ENCODE results near the gene IFT80. TPM values are rescaled to one million over a fixed set of nuclear protein-coding genes. Genes with fewer than 3 reads are reported as not detected.
"Not testable (repeated sequence)": the region's sequence is repeated elsewhere in the genome, so short reads cannot be mapped to it uniquely, and the experiment has no call there.

The IFT80 gene
- total RNA-seq, 1 experiment from 2014 or later = 26.9 TPM

GRCh38 chr3:160245261-160245800 is 153.7 kb downstream of the IFT80 start:
- Mint-ChIP-seq H3K4me3 (no peak overlapping the region), H3K9me3 (peaks cover 29% of the 10 kb centered on the region), H3K27me3 (ENCODE audit: low read depth) (peaks cover 7% of the 10 kb centered on the region; the same call in 1 of the 2 replicates), H3K36me3 (no peaks in the 10 kb centered on the region), H3K4me1 (no peaks in the 10 kb centered on the region), H3K27ac (no peak overlapping the region)
- no peak for TF ChIP-seq CBFB (CRISPR knock-in tag; IDR thresholded peaks at IDR 0.05; ENCODE audit: low read depth)
- TF ChIP-seq ETV6 (CRISPR knock-in tag; IDR thresholded peaks at IDR 0.05) = no peak
- no peak for TF ChIP-seq AFF4 (CRISPR knock-in tag; IDR thresholded peaks at IDR 0.05; ENCODE audit: borderline replicate concordance)
- TF ChIP-seq ZBTB43 (CRISPR knock-in tag; IDR thresholded peaks at IDR 0.05) = no peak
- TF ChIP-seq JAZF1 (CRISPR knock-in tag; IDR thresholded peaks at IDR 0.05) = no peak
- TF ChIP-seq CREM (CRISPR knock-in tag; IDR thresholded peaks at IDR 0.05) = no peak
- TF ChIP-seq ARID4B (CRISPR knock-in tag; IDR thresholded peaks at IDR 0.05; ENCODE audit: borderline replicate concordance) = no peak
- TF ChIP-seq E2F5 (CRISPR knock-in tag; IDR thresholded peaks at IDR 0.05) = no peak
- TF ChIP-seq JUN (CRISPR knock-in tag; IDR thresholded peaks at IDR 0.05) = no peak
- no peak for TF ChIP-seq ZNF671 (CRISPR knock-in tag; IDR thresholded peaks at IDR 0.05)
- ChIA-PET POLR2A (no interaction called here), CTCF (no interaction called here)
- ATAC-seq (no peak), DNase-seq (ENCODE audit: low spot score) (no peak)

- Mint-ChIP-seq H3K27me3 (ENCODE audit: low read depth) (peaks cover 10% of the 10 kb centered on the region; the same call in 1 of the 2 replicates), H3K9me3 (peaks cover 33% of the 10 kb centered on the region)
- H3K36me3 Mint-ChIP-seq; DNase-seq (ENCODE audit: low spot score); ATAC-seq; H3K27ac Mint-ChIP-seq; H3K4me1 Mint-ChIP-seq; POLR2A ChIA-PET; H3K4me3 Mint-ChIP-seq; CTCF ChIA-PET: not testable (repeated sequence)
These were observed 158.3 kb downstream of the IFT80 start for GRCh38 chr3:160240719-160241118.

- H3K27ac Mint-ChIP-seq = no peak overlapping the region
- TF ChIP-seq ZBTB21 (CRISPR knock-in tag; IDR thresholded peaks at IDR 0.05; ENCODE audit: borderline replicate concordance) (no peak), CREB1 (CRISPR knock-in tag; IDR thresholded peaks at IDR 0.05) (no peak), IRF1 (CRISPR knock-in tag; IDR thresholded peaks at IDR 0.05) (no peak), JUN (CRISPR knock-in tag; IDR thresholded peaks at IDR 0.05) (no peak), ZNF671 (CRISPR knock-in tag; IDR thresholded peaks at IDR 0.05) (no peak), ZNF138 (CRISPR knock-in tag; conservative IDR thresholded peaks at IDR 0.05) (no peak), SMAD3 (CRISPR knock-in tag; IDR thresholded peaks at IDR 0.05; ENCODE audit: borderline replicate concordance) (no peak), SP1 (CRISPR knock-in tag; conservative IDR thresholded peaks at IDR 0.05) (no peak), CTCF (IDR thresholded peaks at IDR 0.05) (no peak)
These were observed 167.0 kb downstream of the IFT80 start for GRCh38 chr3:160232014-160232413.

More at GRCh38 chr3:160232014-160232413, 167.0 kb downstream of the IFT80 start:
- DNase-seq (ENCODE audit: low spot score) (no peak), ATAC-seq (no peak)
- H3K36me3 Mint-ChIP-seq = no peaks in the 10 kb centered on the region
- H3K9me3 Mint-ChIP-seq = no peaks in the 10 kb centered on the region
- ChIA-PET CTCF (no interaction called here), POLR2A (no interaction called here)
- no peak overlapping the region for H3K4me3 Mint-ChIP-seq
- H3K27me3 Mint-ChIP-seq (ENCODE audit: low read depth) = peaks cover 24% of the 10 kb centered on the region
- no peaks in the 10 kb centered on the region for H3K4me1 Mint-ChIP-seq

All from WTC11 (cell line).